Peyer's patch (tissue), 4 donors: ENCODE measurements around the gene CLHC1.

Experiments
- CTCF ChIP-seq, 6 experiments: fragments of 450-650 bp in 4 of 6; fragments of 200-600 bp in 2 of 6; sonication (generic) in 1 of 6; IDR thresholded peaks; one replicate each; pipeline ENCODE4 v1.5.1; 2017 to 2019; ENCODE audit warnings: antibody characterized with exemption in 6 of 6, mild to moderate bottlenecking in 3 of 6, moderate library complexity in 1 of 6
- POLR2A ChIP-seq, 2 donors: fragments of 450-650 bp; IDR thresholded peaks; one replicate each; pipeline ENCODE4 v1.5.1; 2017; ENCODE audit warnings: antibody characterized with exemption in 2 of 2, mild to moderate bottlenecking in 2 of 2, moderate library complexity in 2 of 2

- TF ChIP-seq CTCF (IDR thresholded peaks at IDR 0.05) = peak in 5 of 6 experiments; percentile 37 to 88 (median 76)
- no peak for TF ChIP-seq POLR2A (IDR thresholded peaks at IDR 0.05)
Measured at GRCh38 chr2:55175254-55176093, 56.6 kb downstream of the CLHC1 start.
